OCI-LY7 (cell line): Measurements from ENCODE around the gene ATP8B3. TPM values are rescaled to one million over a fixed set of nuclear protein-coding genes. Genes with fewer than 3 reads are reported as not detected.
A peak's percentile ranks its signal among the peaks of the same experiment; 100 is the strongest.

Experiments
- BruUV-seq: library from RNA; stranded (reverse); fragments of 400-500 nt; replicated peaks from 2 replicates; lab custom pipeline; 2021; lab: Mats Ljungman, UMichigan
- CTCF ChIA-PET: fragments of 300-600 bp; sonication (Branson Sonifier 250); formaldehyde crosslinking; loops from one replicate; lab custom pipeline; 2022; ENCODE audit warnings: antibody characterized with exemption; ENCODE audit not compliant: unreplicated experiment; lab: Charles Lee
- POLR2A ChIA-PET: fragments of 300-600 bp; sonication (Branson Sonifier 250); formaldehyde crosslinking; loops from one replicate; lab custom pipeline; 2022; ENCODE audit warnings: antibody characterized with exemption; lab: Charles Lee
- DNase-seq: peaks from one replicate; pipeline ENCODE4 v3.0.0-alpha.2; 2015; ENCODE audit warnings: low spot score
- H2AFZ ChIP-seq: fragments of 200-600 bp; sonication (generic), shearing (Covaris generic); 2 replicates; pipeline ENCODE4 v1.6.1; 2014; ENCODE audit warnings: mild to moderate bottlenecking, antibody characterized with exemption, low read length, moderate library complexity
- H3K27ac ChIP-seq: fragments of 200-600 bp; sonication (generic); 2 replicates; pipeline ENCODE4 v1.5.1; 2014; ENCODE audit warnings: mixed run types, low read depth, mild to moderate bottlenecking, moderate library complexity, low read length, inconsistent platforms; ENCODE audit not compliant: poor library complexity, severe bottlenecking
- H3K36me3 ChIP-seq: fragments of 200-600 bp; sonication (generic); 2 replicates; pipeline ENCODE4 v1.6.1; 2014; ENCODE audit warnings: mild to moderate bottlenecking, antibody characterized with exemption, low read length, moderate library complexity, mixed read lengths; ENCODE audit not compliant: insufficient read depth
- H3K4me1 ChIP-seq: fragments of 200-600 bp; sonication (generic); 2 replicates; pipeline ENCODE4 v1.5.1; 2014; ENCODE audit warnings: mild to moderate bottlenecking, low read length; ENCODE audit not compliant: insufficient read depth, poor library complexity, severe bottlenecking
- H3K4me2 ChIP-seq: fragments of 200-600 bp; sonication (generic); 2 replicates; pipeline ENCODE4 v1.6.1; 2014; ENCODE audit warnings: mild to moderate bottlenecking, low read length
- H3K4me3 ChIP-seq: fragments of 200-600 bp; sonication (generic); 2 replicates; pipeline ENCODE4 v1.5.1; 2014; ENCODE audit warnings: mild to moderate bottlenecking, low read depth, low read length; ENCODE audit not compliant: poor library complexity, severe bottlenecking
- H3K79me2 ChIP-seq: fragments of 200-600 bp; sonication (generic); 2 replicates; pipeline ENCODE4 v1.6.1; 2016; ENCODE audit warnings: low read depth, mild to moderate bottlenecking, low read length, moderate library complexity, mixed read lengths; ENCODE audit not compliant: insufficient read depth
- H3K9me2 ChIP-seq: fragments of 200-600 bp; sonication (generic); 2 replicates; pipeline ENCODE4 v1.6.1; 2016; ENCODE audit warnings: mild to moderate bottlenecking, low read length, mixed read lengths; ENCODE audit not compliant: insufficient read depth
- H3K9me3 ChIP-seq: fragments of 200-600 bp; sonication (generic); 2 replicates; pipeline ENCODE4 v1.6.1; 2014; ENCODE audit warnings: mild to moderate bottlenecking, mixed run types, low read length, mixed read lengths
- H4K20me1 ChIP-seq: fragments of 200-600 bp; sonication (generic); 2 replicates; pipeline ENCODE4 v1.6.1; 2014; ENCODE audit warnings: mild to moderate bottlenecking, antibody characterized with exemption, low read length, moderate library complexity, mixed read lengths; ENCODE audit not compliant: insufficient read depth
- CTCF ChIP-seq: fragments of 200-600 bp; sonication (generic); conservative IDR thresholded peaks from 2 replicates; pipeline ENCODE4 v1.5.1; 2014; ENCODE audit warnings: mild to moderate bottlenecking, antibody characterized with exemption, low read length, moderate library complexity, mixed read lengths
- EZH2phosphoT487 ChIP-seq: fragments of 200-600 bp; sonication (generic); IDR thresholded peaks from 2 replicates; pipeline ENCODE4 v1.6.1; 2018; ENCODE audit warnings: low read depth, borderline replicate concordance, mild to moderate bottlenecking, mixed run types, antibody characterized with exemption, low read length, moderate library complexity, mixed read lengths
- intact Hi-C: fragments of 100-400 bp; cut with micrococcal nuclease; formaldehyde crosslinking; loops from one replicate; pipeline ENCODE4 v1.10.0; 2022; ENCODE audit not compliant: unreplicated experiment
- total RNA-seq, 2 experiments: library from RNA; depleted of rRNA in 1 of 2; stranded (reverse); fragments of >200 nt in 1 of 2; shearing (Covaris generic) in 1 of 2; gene quantifications; 2 replicates each; pipeline ENCODE4 v1.2.3, GENCODE V29; 2014 to 2022

The ATP8B3 gene
- total RNA-seq, 2 experiments from 2014 or later, result 5.9 to 19.3 TPM

- CTCF ChIA-PET, result no interaction called here
- no peaks in the 10 kb centered on the region for H3K36me3 ChIP-seq
- H4K20me1 ChIP-seq, result no peaks in the 10 kb centered on the region
- H3K4me1 ChIP-seq, result no peaks in the 10 kb centered on the region
- no peaks in the 10 kb centered on the region for H3K9me2 ChIP-seq
- H2AFZ ChIP-seq, result no peak overlapping the region
- H3K4me2 ChIP-seq, result no peak overlapping the region
- H3K9me3 ChIP-seq, result no peaks in the 10 kb centered on the region
- TF ChIP-seq CTCF, result 0 out of 2 replicates have a peak, but pooled peaks have one; percentile 17
- TF ChIP-seq EZH2phosphoT487, result no peak
- H3K79me2 ChIP-seq, result no peaks in the 10 kb centered on the region
- BruUV-seq, result no TSS peak
- no peak overlapping the region for H3K27ac ChIP-seq
- peak; percentile 24 for DNase-seq
- intact Hi-C loops, result no loop called here
- H3K4me3 ChIP-seq, result no peak overlapping the region
- POLR2A ChIA-PET, result no interaction called here
Measured at GRCh38 chr19:1780272-1780958, 31.7 kb downstream of the ATP8B3 start.

- Histone ChIP-seq H3K9me2 (no peaks in the 10 kb centered on the region), H3K4me1 (no peaks in the 10 kb centered on the region), H4K20me1 (no peaks in the 10 kb centered on the region), H3K27ac (no peak overlapping the region), H3K4me3 (no peak overlapping the region), H2AFZ (no peak overlapping the region), H3K9me3 (no peaks in the 10 kb centered on the region), H3K36me3 (no peaks in the 10 kb centered on the region), H3K79me2 (no peaks in the 10 kb centered on the region), H3K4me2 (no peak overlapping the region)
- intact Hi-C loops, result no loop called here
- no peak for TF ChIP-seq CTCF
- no peak for TF ChIP-seq EZH2phosphoT487
- no TSS peak for BruUV-seq
- ChIA-PET CTCF (no interaction called here), POLR2A (no interaction called here)
- no peak for DNase-seq
Measured at GRCh38 chr19:1779574-1779973, 32.5 kb downstream of the ATP8B3 start.

- H3K4me2 ChIP-seq, result no peak overlapping the region
- no peak overlapping the region for H3K4me3 ChIP-seq
- no peaks in the 10 kb centered on the region for H3K9me3 ChIP-seq
- no peaks in the 10 kb centered on the region for H3K4me1 ChIP-seq
- ChIA-PET CTCF (no interaction called here), POLR2A (interaction anchor here (0.7 kb wide), 1 partner anchor 73 kb away, joined by 4 read pairs; no protein-coding TSS in a partner anchor)
- no peaks in the 10 kb centered on the region for H4K20me1 ChIP-seq
- no peaks in the 10 kb centered on the region for H3K36me3 ChIP-seq
- no peak overlapping the region for H2AFZ ChIP-seq
- intact Hi-C loops, result no loop called here
- no peaks in the 10 kb centered on the region for H3K79me2 ChIP-seq
- DNase-seq, result no peak
- BruUV-seq, result no TSS peak
- no peaks in the 10 kb centered on the region for H3K9me2 ChIP-seq
- TF ChIP-seq EZH2phosphoT487, result no peak
- no peak for TF ChIP-seq CTCF
- H3K27ac ChIP-seq, result no peak overlapping the region
Measured at GRCh38 chr19:1777149-1777548, 34.9 kb downstream of the ATP8B3 start.
